Activated gamma-delta T cell treated with anti-CD3 and anti-CD28 coated beads, Interleukin-2, amount 50 U/mL, for 16 hours (primary cell): ENCODE results near the gene ZNF322.
A peak's percentile ranks its signal among the peaks of the same experiment; 100 is the strongest.

Experiments used
- DNase-seq: peaks from one replicate; pipeline ENCODE4 v3.0.0-alpha.2; 2020; ENCODE audit warnings: low read depth

The ZNF322 gene

GRCh38 chr6:26613689-26614683 lies 45.6 kb downstream of the ZNF322 start:
- DNase-seq, result no peak

- no peak for DNase-seq
Observed at GRCh38 chr6:26613201-26613600, 46.3 kb downstream of the ZNF322 start.

- no peak for DNase-seq
Observed at GRCh38 chr6:26611599-26611998, 47.9 kb downstream of the ZNF322 start.

GRCh38 chr6:26609463-26609862 lies 50.1 kb downstream of the ZNF322 start:
- DNase-seq, result no peak

- peak; percentile 39 for DNase-seq
Observed at GRCh38 chr6:26607434-26608230, 51.9 kb downstream of the ZNF322 start.

- DNase-seq, result no peak
Observed at GRCh38 chr6:26604797-26605196, 54.7 kb downstream of the ZNF322 start.

GRCh38 chr6:26604026-26604425 lies 55.5 kb downstream of the ZNF322 start:
- no peak for DNase-seq

GRCh38 chr6:26602262-26602661 lies 57.3 kb downstream of the ZNF322 start:
- no peak for DNase-seq

GRCh38 chr6:26600759-26601158 lies 58.8 kb downstream of the ZNF322 start:
- no peak for DNase-seq

- no peak for DNase-seq
Observed at GRCh38 chr6:26599591-26599990, 60.0 kb downstream of the ZNF322 start.

- DNase-seq, result no peak
Observed at GRCh38 chr6:26599134-26599533, 60.4 kb downstream of the ZNF322 start.

- DNase-seq, result no peak
Observed at GRCh38 chr6:26598267-26598666, 61.3 kb downstream of the ZNF322 start.

GRCh38 chr6:26597821-26598220 lies 61.7 kb downstream of the ZNF322 start:
- no peak for DNase-seq

- DNase-seq, result no peak
Observed at GRCh38 chr6:26597389-26597766, 62.2 kb downstream of the ZNF322 start.

GRCh38 chr6:26596579-26597388 lies 62.8 kb downstream of the ZNF322 start, which contains the start of gene ABT1:
TSS of gene ABT1 (plus strand) at chr6:26596953. CDS start at chr6:26596983, 30 bp downstream.
- peak; percentile 96 for DNase-seq

GRCh38 chr6:26595669-26596269 lies 63.8 kb downstream of the ZNF322 start:
- DNase-seq, result peak; percentile 81

GRCh38 chr6:26594730-26595632 lies 64.6 kb downstream of the ZNF322 start:
- DNase-seq, result no peak

- DNase-seq, result no peak
Observed at GRCh38 chr6:26594131-26594498, 65.4 kb downstream of the ZNF322 start.

GRCh38 chr6:26593278-26594130 lies 66.0 kb downstream of the ZNF322 start:
- no peak for DNase-seq

- DNase-seq, result no peak
Observed at GRCh38 chr6:26592649-26593048, 66.9 kb downstream of the ZNF322 start.
